HG02571 (cell line): Measurements from ENCODE around the gene NRBF2.
A peak's percentile ranks its signal among the peaks of the same experiment; 100 is the strongest.
"Not testable (repeated sequence)": the region's sequence is repeated elsewhere in the genome, so short reads cannot be mapped to it uniquely, and the experiment has no call there.

Experiments
- ATAC-seq: cut with Tn5 transposase; IDR thresholded peaks from one replicate; pipeline ENCODE4 v1.9.1; 2021; ENCODE audit warnings: mild to moderate bottlenecking, moderate library complexity; ENCODE audit not compliant: unreplicated experiment

Gene NRBF2

GRCh38 chr10:63133056-63133820 is at the start of gene NRBF2:
Gene NRBF2 (plus strand): TSS chr10:63133328. CDS start chr10:63133471, 143 bp downstream.
- ATAC-seq = peak; percentile 95

GRCh38 chr10:63083406-63083805 is 49.7 kb upstream of the NRBF2 start:
- ATAC-seq = not testable (repeated sequence)

- ATAC-seq = peak; percentile 66
These were observed 49.0 kb upstream of the NRBF2 start for GRCh38 chr10:63083904-63084689.

- no peak for ATAC-seq
These were observed 48.3 kb upstream of the NRBF2 start for GRCh38 chr10:63084690-63085382.

GRCh38 chr10:63093227-63093626 is 39.9 kb upstream of the NRBF2 start:
- no peak for ATAC-seq

- no peak for ATAC-seq
These were observed 38.7 kb upstream of the NRBF2 start for GRCh38 chr10:63094405-63094804.

GRCh38 chr10:63094881-63095280 is 38.2 kb upstream of the NRBF2 start:
- no peak for ATAC-seq

- ATAC-seq = no peak
These were observed 33.4 kb upstream of the NRBF2 start for GRCh38 chr10:63099734-63100133.

GRCh38 chr10:63101091-63101490 is 32.0 kb upstream of the NRBF2 start:
- not testable (repeated sequence) for ATAC-seq

- ATAC-seq = not testable (repeated sequence)
These were observed 30.7 kb upstream of the NRBF2 start for GRCh38 chr10:63102279-63102883.

- not testable (repeated sequence) for ATAC-seq
These were observed 29.9 kb upstream of the NRBF2 start for GRCh38 chr10:63103178-63103577.

GRCh38 chr10:63103971-63104409 is 29.1 kb upstream of the NRBF2 start:
- ATAC-seq = no peak

- ATAC-seq = no peak
These were observed 27.7 kb upstream of the NRBF2 start for GRCh38 chr10:63105225-63106110.

GRCh38 chr10:63106111-63106755 is 26.9 kb upstream of the NRBF2 start:
- no peak for ATAC-seq

- no peak for ATAC-seq
These were observed 25.1 kb upstream of the NRBF2 start for GRCh38 chr10:63107943-63108437.

- ATAC-seq = no peak
These were observed 22.2 kb upstream of the NRBF2 start for GRCh38 chr10:63110940-63111339.

GRCh38 chr10:63114031-63114814 is 18.9 kb upstream of the NRBF2 start:
- ATAC-seq = no peak

GRCh38 chr10:63115732-63116383 is 17.3 kb upstream of the NRBF2 start:
- ATAC-seq = no peak
